GM20431 (cell line): Measurements from ENCODE around the gene ITGA2B.
"Not testable (repeated sequence)": the region's sequence is repeated elsewhere in the genome, so short reads cannot be mapped to it uniquely, and the experiment has no call there.

Experiments
- in situ Hi-C: fragments of 300-500 bp; cut with MseI, MboI; formaldehyde crosslinking; loops from one replicate; pipeline ENCODE4 v1.15.0; 2020; ENCODE audit warnings: low sequenced_read_pairs; ENCODE audit not compliant: unreplicated experiment

Gene ITGA2B

DNA sequence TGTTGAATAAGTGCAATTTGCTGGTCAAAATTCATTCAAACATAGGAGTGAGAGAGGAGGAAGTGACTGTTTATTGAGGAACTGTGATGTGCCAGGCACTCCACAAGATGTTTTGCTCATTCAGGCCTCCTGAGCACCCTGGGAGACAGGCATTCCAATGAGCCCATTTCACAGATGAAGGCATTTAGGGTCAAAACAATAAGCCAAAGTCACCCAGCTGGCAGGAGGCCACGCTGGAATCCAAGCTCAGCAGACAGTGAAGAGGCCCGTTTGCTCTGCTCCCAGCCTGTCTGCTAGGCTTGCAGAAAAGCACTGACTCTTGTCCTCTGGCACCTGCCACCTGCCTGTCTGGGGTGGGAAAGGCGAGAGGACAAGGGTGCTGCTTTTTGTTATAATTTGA lies 54.7 kb downstream of the ITGA2B start:
- in situ Hi-C loops, result no loop called here

DNA sequence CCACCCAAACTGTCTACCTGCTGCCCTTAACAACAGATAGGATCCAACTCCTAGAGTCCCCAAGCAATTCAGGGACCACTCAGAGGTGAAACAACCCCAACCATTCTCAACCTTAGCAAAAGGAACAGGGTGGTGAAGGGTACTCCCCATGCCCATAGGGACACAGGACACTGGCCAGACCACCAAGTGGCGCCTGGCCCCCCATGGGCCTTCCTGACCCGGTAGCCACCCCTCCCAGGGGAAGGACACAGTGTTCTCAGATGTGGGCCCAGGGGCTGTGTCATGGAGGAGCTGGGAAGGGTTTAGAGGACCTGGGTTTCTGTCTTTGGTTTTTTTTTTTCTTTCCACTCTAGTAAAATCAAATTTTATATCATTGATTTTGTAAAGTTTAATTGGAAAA lies 55.1 kb downstream of the ITGA2B start:
- in situ Hi-C loops, result no loop called here

DNA sequence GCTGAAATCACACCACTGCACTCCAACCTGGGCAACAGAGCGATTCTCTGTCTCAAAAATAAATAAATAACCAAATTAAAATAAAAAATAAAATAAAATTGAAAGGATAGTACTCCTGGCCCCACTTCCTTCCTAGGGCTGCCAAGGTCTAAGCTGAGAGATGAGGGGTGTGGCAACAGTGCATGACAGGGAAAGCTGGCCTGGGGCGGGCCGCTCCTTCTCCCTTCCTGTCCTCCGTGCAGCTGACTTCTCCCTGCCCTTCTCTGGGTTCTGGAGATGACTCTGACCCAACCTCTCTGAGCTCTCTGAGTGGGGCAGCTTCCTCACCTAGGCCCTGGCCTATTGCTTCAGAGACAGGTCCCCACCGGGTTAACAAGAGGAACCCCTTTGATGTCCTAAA lies 56.1 kb downstream of the ITGA2B start:
- in situ Hi-C loops, result no loop called here

DNA sequence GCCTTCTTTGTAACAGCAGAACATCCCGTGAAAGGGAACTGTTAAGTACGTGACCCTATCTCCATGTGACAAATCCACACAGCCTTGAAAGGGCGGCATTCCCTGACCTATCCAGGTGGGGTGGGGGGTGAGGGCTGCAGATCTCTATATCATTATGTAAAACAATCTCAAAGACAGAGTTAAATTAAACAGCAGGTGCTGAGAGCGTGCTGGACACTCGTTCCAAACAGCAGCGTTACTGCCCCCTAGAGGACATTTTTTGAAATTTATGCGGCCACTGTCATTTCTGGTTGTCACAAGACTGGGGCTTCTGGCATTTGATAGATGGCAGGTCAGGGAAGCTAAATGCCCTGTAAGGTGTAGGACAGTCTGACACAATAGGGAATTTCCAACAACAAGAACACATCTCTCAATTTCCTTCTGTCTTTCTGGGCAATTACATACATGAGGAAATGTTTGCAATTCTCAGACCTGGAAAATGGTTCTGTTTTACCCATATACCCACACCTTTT lies 58.1 kb downstream of the ITGA2B start:
- in situ Hi-C loops, result no loop called here

DNA sequence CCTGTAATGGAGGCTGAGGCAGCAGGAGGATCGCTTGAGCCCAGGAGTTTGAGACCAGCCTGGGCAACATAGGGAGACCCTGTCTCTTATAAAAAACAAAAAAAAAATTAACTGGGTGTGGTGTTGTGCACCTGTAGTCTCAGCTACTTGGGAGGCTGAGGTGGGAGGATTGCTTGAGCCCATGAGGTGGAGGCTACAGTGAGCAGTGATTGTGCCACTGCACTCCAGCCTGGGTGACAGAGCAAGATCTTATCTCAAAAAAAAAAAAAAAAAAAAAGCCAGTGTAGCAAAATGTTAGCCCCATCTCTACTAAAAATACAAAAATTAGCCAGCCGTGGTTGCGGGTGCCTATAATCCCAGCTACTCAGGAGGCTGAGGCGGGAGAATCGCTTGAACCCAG lies 59.2 kb downstream of the ITGA2B start:
- in situ Hi-C loops, result not testable (repeated sequence)

DNA sequence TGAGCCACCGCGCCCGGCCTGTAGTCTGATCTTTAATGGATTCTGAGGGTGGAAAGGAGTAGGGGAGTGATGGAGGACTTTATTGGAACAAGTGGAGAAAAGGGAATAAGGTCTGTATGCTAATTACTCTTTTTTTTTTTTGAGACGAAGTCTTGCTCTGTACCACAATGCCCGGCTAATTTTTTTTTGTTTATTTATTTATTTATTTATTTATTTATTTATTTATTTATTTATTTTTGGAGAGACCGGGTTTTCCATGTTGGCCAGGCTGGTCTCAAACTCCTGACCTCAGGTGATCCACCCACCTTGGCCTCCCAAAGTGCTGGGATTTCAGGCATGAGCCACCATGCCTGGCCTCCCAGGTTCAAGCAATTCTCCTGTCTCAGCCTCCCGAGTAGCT lies 59.9 kb downstream of the ITGA2B start:
- in situ Hi-C loops, result loop anchor here (10.0 kb wide), 1 partner anchor 125 kb away; no protein-coding TSS in a partner anchor

DNA sequence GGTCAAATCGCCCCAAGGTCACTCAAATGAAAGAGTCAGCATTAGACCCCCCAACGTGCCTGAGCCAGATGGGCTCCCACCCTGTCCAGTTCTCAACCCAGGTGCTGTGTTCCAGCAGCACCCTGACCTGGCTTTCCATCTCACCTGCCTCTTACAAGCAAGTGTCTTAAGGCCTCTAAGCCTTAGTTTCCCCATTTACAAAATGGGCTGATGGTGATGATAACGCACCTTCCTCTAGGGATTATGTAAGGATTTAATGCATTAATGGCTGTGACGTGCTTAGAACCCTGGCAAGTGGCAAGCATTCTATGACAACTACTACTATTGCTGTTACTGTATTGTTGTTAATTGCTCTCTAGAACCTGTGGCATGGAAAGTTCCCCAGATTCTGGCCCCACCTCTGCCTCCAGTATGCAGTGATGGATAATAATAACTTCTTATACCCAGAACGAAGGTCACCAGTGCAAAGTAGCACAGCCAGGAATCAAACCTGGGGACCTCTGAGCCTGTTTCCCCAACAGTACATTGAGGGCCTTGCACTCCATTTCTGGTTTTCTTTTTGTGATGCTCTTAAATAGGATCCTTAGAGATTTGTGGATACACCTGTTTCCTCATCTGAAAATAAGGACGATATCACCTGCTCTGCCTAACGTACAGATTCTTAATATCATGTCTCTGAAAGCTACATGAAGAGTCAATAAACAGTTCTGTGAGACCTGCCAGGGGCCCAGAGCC lies 61.6 kb downstream of the ITGA2B start:
- in situ Hi-C loops, result loop anchor here (10.0 kb wide), 1 partner anchor 123 kb away; no protein-coding TSS in a partner anchor

DNA sequence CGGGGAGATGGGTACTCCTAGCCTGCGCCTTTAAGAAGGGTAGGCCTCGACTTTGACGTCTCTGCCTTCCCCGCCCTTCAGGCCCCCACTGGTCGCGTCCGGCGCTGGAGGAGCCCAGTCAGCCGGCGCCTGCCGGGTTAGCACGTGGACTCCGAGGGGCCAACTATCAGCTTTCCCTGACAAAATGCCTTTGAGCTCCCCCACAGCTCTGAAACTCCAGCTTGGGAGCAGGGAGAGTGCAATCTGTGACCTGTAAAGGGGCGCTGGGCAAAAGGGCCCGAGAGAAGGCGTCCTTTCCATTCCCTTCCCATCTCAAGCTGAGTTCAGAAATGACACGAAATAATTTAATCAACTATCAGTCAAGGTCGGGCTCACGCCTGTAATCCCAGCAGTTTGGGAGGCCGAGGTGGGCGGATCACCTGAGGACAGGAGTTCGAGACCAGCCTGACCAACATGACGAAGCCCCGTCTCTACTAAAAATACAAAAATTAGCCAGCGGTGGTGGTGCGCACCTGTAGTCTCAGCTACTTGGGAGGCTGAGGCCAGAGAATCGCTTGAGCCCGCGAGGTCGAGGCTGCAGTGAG lies 62.5 kb downstream of the ITGA2B start:
- in situ Hi-C loops, result loop anchor here (10.0 kb wide), 1 partner anchor 122 kb away; no protein-coding TSS in a partner anchor

DNA sequence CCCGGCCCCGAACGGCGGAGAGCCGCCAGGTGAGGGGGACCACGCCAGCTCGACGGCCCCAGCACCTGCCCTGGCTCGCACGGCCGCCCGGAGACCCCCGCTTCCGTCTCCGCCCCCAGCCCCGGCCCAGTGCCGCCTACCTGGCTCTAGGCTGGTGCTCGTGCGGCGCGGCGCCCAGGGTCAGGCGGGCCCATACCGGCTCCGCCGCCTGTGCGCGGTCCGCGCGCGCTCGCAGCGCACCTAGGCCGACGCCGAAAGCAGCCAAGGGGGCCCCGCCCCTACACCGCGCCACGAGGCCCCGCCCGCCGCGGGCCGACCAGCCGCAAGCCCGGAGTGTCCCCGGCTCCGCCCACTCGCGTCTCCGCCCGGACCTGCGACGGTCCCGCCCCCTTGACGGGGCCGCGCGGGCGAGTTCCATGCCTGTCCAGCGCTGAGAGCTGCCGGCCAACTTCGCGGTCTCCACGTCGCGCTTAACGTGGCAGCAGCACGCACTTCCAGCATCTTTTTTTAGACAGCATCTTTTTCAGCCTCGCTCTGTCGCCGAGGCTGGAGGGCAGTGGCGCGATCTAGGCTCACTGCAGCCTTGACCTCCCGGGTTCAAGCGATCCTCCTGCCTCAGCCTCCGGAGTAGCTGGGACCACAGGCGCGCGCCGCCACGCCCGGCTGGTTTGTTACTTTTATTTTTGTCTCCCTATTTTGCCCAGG lies 64.7 kb downstream of the ITGA2B start, which contains the start of gene SLC25A39:
TSS of gene SLC25A39 (minus strand) at position 253 of the 705 bp plus-strand sequence. CDS start 1,261 bp downstream, outside the sequence.
- in situ Hi-C loops, result loop anchor here (10.0 kb wide), 1 partner anchor 120 kb away; no protein-coding TSS in a partner anchor

DNA sequence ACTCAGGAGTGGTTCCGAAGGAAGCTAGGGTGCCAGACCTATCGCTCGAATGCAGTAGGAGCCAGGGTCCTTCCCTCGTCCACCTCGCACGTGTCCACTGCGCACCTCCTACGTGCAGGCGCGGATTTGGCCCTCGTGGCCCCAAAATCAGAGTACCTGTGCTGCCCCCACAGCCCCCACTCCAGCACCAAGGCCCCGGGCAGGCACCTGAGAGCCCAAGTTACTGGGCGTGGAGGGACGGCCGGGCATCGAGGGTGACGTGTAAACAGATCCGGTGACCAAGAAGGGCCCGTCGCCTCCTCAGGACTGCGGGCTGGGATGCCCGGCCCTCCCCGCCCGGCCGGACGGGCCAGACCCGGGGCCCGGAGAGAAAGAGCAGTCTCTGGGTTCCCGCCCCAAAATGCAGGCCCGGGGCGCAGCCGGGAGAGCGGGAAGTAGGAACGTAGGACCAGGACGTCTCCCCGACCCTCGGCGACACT lies 65.3 kb downstream of the ITGA2B start:
- in situ Hi-C loops, result loop anchor here (10.0 kb wide), 1 partner anchor 119 kb away; no protein-coding TSS in a partner anchor

DNA sequence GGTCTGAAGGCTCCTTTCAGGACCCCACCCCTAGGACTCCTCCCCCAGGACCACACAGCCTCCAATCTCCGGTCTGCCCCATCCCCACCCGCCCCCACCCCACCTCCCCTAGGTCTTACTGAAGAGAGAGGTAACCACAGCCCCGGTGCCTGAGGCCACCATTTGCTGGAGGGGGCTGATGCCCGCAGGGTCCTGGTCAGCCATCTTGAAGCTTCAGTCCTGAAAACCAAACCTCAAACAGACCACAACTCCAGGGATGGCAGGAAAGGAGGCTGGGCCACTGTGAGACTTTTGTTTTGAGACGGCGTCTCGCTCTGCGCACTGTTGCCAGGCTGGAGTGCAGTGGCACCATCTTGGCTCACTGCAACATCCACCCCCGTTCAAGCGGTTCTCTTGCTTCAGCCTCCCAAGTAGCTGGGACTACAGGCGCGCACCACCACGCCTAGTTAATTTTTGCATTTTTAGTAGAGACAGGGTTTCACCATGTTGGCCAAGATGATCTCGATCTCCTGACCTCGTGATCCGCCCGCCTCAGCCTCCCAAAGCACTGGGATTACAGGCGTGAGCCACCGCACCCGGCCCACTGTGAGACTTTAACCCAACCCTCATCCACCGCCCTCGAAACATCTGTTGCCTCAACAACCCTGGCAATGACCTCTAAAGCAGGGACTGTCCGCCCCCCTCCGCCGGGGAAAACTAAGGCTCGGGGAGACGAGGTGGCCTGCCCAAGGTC lies 65.9 kb downstream of the ITGA2B start:
- in situ Hi-C loops, result loop anchor here (10.0 kb wide), 1 partner anchor 119 kb away; no protein-coding TSS in a partner anchor

DNA sequence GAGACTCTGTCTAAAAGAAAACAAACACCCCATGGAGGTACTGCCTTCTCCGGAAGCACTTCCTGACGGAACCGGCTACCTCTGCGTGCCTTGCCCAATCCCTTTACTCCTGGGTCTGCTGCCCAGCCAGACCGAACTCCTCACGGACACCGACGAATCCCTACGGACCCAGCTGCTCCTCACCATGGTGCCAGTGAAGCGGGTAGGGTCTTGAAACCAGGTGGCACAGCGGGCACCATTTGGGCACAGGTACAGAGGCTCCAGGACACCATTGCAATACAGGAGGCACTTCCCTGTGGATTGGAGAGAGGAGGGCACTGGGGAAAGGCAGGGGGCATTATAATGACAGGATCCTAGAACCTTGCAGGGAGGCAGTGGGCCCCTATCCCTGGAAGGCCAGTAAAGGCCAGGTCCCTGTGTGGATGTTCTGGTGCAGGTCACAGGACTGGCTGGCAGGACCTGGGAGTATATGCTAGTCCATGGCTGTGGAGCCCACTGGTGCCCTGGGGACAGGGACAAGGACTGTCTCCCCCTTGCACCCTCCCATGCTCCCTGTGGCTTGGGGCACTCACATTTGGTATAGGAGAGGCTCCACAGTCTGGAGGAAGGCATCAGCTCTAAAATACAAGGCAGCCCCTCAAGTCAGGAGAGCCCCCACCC lies 67.1 kb downstream of the ITGA2B start:
- in situ Hi-C loops, result loop anchor here (10.0 kb wide), 1 partner anchor 118 kb away; no protein-coding TSS in a partner anchor
